Cardiac fibroblast (primary cell): ENCODE data around the gene COL13A1.

Source experiments
- DNase-seq, 2 donors: peaks; one replicate each; pipeline versions ENCODE4 v3.0.0 to v3.0.0-alpha.2; 2010; ENCODE audit warnings: low read depth in 2 of 2
- H3K4me3 ChIP-seq, 2 donors: replicated peaks in 1 of 2; 1 replicate in 1 of 2; 2 replicates in 1 of 2; pipeline ENCODE4 v1.5.1; 2011; ENCODE audit warnings: low read depth in 2 of 2, low read length in 2 of 2, mild to moderate bottlenecking in 2 of 2, moderate library complexity in 1 of 2
- TF ChIP-seq, protein P1 (sequence below): IDR thresholded peaks from one replicate; pipeline ENCODE4 v1.5.1; 2011; ENCODE audit warnings: low read depth, mild to moderate bottlenecking, low read length, inconsistent platforms

COL13A1 gene

DNA sequence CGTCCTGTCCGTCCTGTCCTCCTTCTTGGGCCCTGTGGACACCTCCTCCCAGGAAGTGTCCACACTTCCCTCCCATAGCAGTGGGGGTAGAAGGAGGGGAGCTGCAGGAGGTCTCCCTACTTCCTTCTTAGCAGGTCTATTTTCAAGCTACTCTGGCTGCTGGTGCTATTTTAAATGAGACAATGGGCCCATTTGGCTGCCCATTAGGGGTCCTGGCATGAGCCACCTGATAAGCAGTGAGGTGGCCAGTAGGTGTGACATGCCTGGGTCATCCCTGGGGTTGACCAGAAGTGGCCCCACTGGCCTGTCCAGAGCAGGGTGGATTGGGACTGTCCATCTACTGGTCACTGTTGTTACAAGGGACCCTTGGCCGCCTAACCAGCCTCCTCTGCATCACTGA is 75.2 kb downstream of the COL13A1 start:
- no peak for DNase-seq
- H3K4me3 ChIP-seq: no peak overlapping the region
- TF ChIP-seq, protein P1, sequence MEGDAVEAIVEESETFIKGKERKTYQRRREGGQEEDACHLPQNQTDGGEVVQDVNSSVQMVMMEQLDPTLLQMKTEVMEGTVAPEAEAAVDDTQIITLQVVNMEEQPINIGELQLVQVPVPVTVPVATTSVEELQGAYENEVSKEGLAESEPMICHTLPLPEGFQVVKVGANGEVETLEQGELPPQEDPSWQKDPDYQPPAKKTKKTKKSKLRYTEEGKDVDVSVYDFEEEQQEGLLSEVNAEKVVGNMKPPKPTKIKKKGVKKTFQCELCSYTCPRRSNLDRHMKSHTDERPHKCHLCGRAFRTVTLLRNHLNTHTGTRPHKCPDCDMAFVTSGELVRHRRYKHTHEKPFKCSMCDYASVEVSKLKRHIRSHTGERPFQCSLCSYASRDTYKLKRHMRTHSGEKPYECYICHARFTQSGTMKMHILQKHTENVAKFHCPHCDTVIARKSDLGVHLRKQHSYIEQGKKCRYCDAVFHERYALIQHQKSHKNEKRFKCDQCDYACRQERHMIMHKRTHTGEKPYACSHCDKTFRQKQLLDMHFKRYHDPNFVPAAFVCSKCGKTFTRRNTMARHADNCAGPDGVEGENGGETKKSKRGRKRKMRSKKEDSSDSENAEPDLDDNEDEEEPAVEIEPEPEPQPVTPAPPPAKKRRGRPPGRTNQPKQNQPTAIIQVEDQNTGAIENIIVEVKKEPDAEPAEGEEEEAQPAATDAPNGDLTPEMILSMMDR: no peak

DNA sequence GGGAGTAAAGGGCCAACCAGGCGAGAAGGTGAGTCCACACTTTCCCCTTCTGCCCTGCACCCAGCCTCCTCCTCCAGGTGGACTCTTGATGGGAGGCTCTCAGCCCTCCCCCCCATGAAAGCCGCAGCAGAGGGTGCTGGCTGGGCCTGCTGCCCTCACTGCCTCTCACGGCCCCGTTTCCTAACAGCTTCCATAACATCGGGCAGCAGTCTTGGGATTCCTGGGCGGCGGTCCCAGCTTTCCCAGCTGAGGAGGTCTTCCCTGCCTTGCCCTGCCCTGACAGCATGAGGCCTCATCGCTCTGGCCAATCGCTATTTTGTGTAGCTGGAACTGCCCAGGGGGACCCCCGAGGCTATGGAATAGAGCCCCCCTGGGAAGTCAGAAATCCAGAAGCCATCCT is 76.3 kb downstream of the COL13A1 start:
- DNase-seq: no peak
- no peak overlapping the region for H3K4me3 ChIP-seq
- TF ChIP-seq, protein P1: no peak

DNA sequence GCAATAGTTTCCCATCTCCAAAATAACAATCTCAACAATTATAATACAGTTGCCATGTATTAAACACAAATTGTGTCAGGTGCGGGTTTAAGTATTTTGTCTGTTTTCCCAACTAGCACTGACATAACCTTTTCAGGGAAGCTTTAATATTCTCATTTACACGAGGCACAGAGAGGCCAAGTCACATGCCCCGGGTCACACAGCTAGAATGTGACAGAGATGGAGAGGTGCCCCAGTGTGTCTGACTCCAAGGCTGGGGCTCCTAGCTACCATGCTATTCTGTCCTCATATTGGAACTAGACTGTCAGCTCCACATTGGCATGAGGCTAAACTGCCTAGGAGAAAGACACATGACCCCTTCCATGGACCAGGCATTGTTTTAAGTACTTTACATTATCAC is 77.2 kb downstream of the COL13A1 start:
- DNase-seq: no peak
- H3K4me3 ChIP-seq: no peak overlapping the region
- TF ChIP-seq, protein P1: no peak

DNA sequence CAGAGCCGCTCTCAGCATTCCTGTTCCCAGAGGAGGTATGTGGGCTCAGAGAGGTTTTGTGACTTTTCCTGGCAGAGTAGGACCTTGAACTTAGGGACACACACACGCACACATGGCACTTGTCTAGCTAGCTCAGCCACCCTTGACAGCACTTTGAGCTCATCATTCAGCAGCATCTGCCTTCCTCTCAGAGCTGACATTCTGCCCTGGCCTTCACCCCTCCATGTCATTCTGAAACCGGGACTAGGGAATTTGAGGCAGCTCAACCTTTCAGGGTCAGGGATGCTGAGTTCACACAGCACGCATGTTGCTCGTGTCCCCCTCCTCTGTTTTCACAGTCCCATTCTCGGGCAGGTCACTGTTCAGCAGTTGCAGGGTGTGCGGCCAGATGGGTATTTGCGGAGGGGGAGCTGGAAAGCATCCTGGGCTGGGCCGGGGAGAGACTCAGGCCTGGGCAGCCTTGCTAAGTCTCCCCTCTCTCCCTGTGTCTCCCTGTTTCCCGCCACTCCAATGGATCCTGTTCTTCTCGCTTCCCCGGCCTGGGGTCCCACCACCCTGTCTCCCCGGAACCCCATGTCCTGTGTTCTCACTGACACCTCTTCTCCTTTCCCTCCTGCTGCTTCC is 78.0 kb downstream of the COL13A1 start:
- DNase-seq: no peak
- TF ChIP-seq, protein P1: no peak
- H3K4me3 ChIP-seq: no peak overlapping the region

DNA sequence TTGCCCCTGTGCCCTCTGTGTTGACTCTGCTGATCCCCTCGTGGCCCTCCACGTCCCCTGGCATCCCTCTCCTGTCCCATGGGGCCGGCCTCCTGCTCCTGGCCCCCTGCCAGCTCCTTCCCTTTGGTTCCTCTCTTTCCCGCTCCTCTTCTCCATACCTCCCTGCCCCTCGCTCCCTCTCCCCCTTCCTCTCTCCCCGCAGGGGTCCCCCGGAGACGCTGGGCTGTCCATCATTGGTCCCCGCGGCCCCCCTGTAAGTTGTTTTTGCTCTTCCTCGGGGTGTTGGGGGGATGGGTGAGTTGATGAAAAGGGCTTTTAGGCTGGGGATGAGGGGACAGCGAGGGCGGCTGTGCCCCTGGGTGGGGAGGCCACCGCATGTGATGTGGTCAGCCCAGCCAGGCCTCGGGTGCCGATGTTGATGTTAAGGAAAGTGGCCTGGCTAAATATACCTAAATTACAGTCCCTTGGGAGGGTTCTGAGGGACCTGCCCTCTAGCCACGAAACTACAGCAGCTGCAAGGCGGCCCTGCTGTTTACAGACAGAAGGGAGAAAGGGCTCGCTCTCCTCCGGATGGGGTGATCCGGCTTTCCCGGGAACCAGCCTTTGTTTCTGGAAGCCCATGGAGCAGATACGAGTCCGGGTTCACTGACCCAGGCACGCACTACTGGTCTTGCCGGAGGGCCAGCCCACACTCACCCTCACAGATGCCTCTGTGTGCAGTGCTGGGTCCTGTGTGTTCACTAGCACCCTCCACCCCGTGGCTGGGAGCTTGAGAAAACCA is 78.8 kb downstream of the COL13A1 start:
- TF ChIP-seq, protein P1: no peak
- DNase-seq: no peak
- H3K4me3 ChIP-seq: no peak overlapping the region

DNA sequence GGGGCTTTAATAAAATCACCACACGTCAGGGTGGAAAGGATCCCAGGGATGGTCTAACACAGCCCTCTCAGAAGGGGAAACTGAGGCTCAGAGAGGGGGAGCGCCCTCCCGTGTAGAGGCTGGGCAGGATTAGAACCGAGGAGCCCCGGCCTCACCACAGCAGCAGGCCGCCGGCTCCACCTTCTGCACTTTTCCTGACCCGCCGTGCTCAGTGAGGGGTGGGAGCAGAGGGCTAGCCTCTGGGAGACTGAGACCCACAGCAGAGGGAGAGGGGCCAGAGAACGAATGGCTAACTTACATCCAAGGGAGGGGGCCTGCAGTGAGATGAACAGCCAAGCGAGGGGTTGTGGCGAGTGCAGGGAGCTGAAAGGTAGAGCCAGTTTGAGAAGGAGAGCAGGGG is 79.5 kb downstream of the COL13A1 start:
- TF ChIP-seq, protein P1: no peak
- H3K4me3 ChIP-seq: no peak overlapping the region
- no peak for DNase-seq
